ENCODE measurements around the gene AGA.

Gene AGA

GRCh38 chr4:177385576-177386277 lies 56.5 kb downstream of the AGA start:
- Histone ChIP-seq H2AFZ (ENCODE audit: low read length) (no peak overlapping the region), H3K4me3 (ENCODE audit: low read length, poor library complexity, severe bottlenecking) (no peak overlapping the region), H3K9ac (ENCODE audit: low read depth, low read length, poor library complexity, severe bottlenecking) (no peak overlapping the region), H3K79me2 (ENCODE audit: insufficient read depth, low read length) (no peaks in the 10 kb centered on the region), H3K36me3 (ENCODE audit: insufficient read depth, low read length) (no peaks in the 10 kb centered on the region), H3K4me2 (ENCODE audit: low read depth, low read length, poor library complexity, severe bottlenecking) (no peak overlapping the region), H3K9me3 (ENCODE audit: insufficient read depth, low read depth, low read length) (no peaks in the 10 kb centered on the region), H3K27me3 (ENCODE audit: insufficient read depth, low read length, poor library complexity, severe bottlenecking) (no peaks in the 10 kb centered on the region), H3F3A (ENCODE audit: low read depth) (no peaks in the 10 kb centered on the region), H3K9me2 (replicated peaks; ENCODE audit: low read depth, low read length) (no peaks in the 10 kb centered on the region), H4K20me1 (ENCODE audit: insufficient read depth, low read length, poor library complexity, severe bottlenecking) (no peaks in the 10 kb centered on the region), H3K4me1 (ENCODE audit: insufficient read depth, low read length, poor library complexity, severe bottlenecking) (no peaks in the 10 kb centered on the region)
- TF ChIP-seq, protein P1, sequence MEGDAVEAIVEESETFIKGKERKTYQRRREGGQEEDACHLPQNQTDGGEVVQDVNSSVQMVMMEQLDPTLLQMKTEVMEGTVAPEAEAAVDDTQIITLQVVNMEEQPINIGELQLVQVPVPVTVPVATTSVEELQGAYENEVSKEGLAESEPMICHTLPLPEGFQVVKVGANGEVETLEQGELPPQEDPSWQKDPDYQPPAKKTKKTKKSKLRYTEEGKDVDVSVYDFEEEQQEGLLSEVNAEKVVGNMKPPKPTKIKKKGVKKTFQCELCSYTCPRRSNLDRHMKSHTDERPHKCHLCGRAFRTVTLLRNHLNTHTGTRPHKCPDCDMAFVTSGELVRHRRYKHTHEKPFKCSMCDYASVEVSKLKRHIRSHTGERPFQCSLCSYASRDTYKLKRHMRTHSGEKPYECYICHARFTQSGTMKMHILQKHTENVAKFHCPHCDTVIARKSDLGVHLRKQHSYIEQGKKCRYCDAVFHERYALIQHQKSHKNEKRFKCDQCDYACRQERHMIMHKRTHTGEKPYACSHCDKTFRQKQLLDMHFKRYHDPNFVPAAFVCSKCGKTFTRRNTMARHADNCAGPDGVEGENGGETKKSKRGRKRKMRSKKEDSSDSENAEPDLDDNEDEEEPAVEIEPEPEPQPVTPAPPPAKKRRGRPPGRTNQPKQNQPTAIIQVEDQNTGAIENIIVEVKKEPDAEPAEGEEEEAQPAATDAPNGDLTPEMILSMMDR (conservative IDR thresholded peaks at IDR 0.05; ENCODE audit: low read length), result no peak
- TF ChIP-seq EZH2phosphoT487 (IDR thresholded peaks at IDR 0.05; ENCODE audit: borderline replicate concordance), result no peak

GRCh38 chr4:177384856-177385397 lies 57.3 kb downstream of the AGA start:
- no peaks in the 10 kb centered on the region for H3K79me2 ChIP-seq (ENCODE audit: insufficient read depth, low read length)

GRCh38 chr4:177381762-177382310 lies 60.4 kb downstream of the AGA start:
- TF ChIP-seq EZH2phosphoT487 (IDR thresholded peaks at IDR 0.05; ENCODE audit: borderline replicate concordance), result no peak
- TF ChIP-seq, protein P1 (conservative IDR thresholded peaks at IDR 0.05; ENCODE audit: low read length), result no peak
- Histone ChIP-seq H3K4me1 (ENCODE audit: insufficient read depth, low read length, poor library complexity, severe bottlenecking) (no peaks in the 10 kb centered on the region), H3K27me3 (ENCODE audit: insufficient read depth, low read length, poor library complexity, severe bottlenecking) (no peaks in the 10 kb centered on the region), H3K9me2 (replicated peaks; ENCODE audit: low read depth, low read length) (no peaks in the 10 kb centered on the region), H3K9me3 (ENCODE audit: insufficient read depth, low read depth, low read length) (no peaks in the 10 kb centered on the region), H4K20me1 (ENCODE audit: insufficient read depth, low read length, poor library complexity, severe bottlenecking) (no peaks in the 10 kb centered on the region), H3K36me3 (ENCODE audit: insufficient read depth, low read length) (no peaks in the 10 kb centered on the region), H3K4me2 (ENCODE audit: low read depth, low read length, poor library complexity, severe bottlenecking) (no peak overlapping the region), H3K9ac (ENCODE audit: low read depth, low read length, poor library complexity, severe bottlenecking) (no peak overlapping the region), H3K79me2 (ENCODE audit: insufficient read depth, low read length) (no peaks in the 10 kb centered on the region), H2AFZ (ENCODE audit: low read length) (no peak overlapping the region), H3K4me3 (ENCODE audit: low read length, poor library complexity, severe bottlenecking) (no peak overlapping the region), H3F3A (ENCODE audit: low read depth) (no peaks in the 10 kb centered on the region)

More at GRCh38 chr4:177384856-177385397, 57.3 kb downstream of the AGA start:
- TF ChIP-seq, protein P1 (conservative IDR thresholded peaks at IDR 0.05; ENCODE audit: low read length), result no peak
- no peak for TF ChIP-seq EZH2phosphoT487 (IDR thresholded peaks at IDR 0.05; ENCODE audit: borderline replicate concordance)
- no peaks in the 10 kb centered on the region for H3K9me3 ChIP-seq (ENCODE audit: insufficient read depth, low read depth, low read length)
- H3K36me3 ChIP-seq (ENCODE audit: insufficient read depth, low read length), result no peaks in the 10 kb centered on the region
- H3K27me3 ChIP-seq (ENCODE audit: insufficient read depth, low read length, poor library complexity, severe bottlenecking), result no peaks in the 10 kb centered on the region
- no peak overlapping the region for H3K9ac ChIP-seq (ENCODE audit: low read depth, low read length, poor library complexity, severe bottlenecking)
- H3K4me3 ChIP-seq (ENCODE audit: low read length, poor library complexity, severe bottlenecking), result no peak overlapping the region
- no peaks in the 10 kb centered on the region for H3K4me1 ChIP-seq (ENCODE audit: insufficient read depth, low read length, poor library complexity, severe bottlenecking)
- no peak overlapping the region for H3K4me2 ChIP-seq (ENCODE audit: low read depth, low read length, poor library complexity, severe bottlenecking)
- H2AFZ ChIP-seq (ENCODE audit: low read length), result no peak overlapping the region
- H3K9me2 ChIP-seq (replicated peaks; ENCODE audit: low read depth, low read length), result no peaks in the 10 kb centered on the region
- no peaks in the 10 kb centered on the region for H4K20me1 ChIP-seq (ENCODE audit: insufficient read depth, low read length, poor library complexity, severe bottlenecking)
- no peaks in the 10 kb centered on the region for H3F3A ChIP-seq (ENCODE audit: low read depth)
